HG02943 (cell line): ENCODE measurements around the gene METTL1.
"Not testable (repeated sequence)": the region's sequence is repeated elsewhere in the genome, so short reads cannot be mapped to it uniquely, and the experiment has no call there.

Source experiments
- ATAC-seq: cut with Tn5 transposase; IDR thresholded peaks from one replicate; pipeline ENCODE4 v1.9.1; 2021; ENCODE audit warnings: mild to moderate bottlenecking, low read depth, moderate library complexity; ENCODE audit not compliant: unreplicated experiment

Gene METTL1

GRCh38 chr12:57771873-57772428 lies at the start of gene METTL1:
Gene METTL1, minus strand, starts transcription at chr12:57772105. Its CDS starts 22 bp downstream, at chr12:57772083.
- peak; percentile 91 for ATAC-seq

GRCh38 chr12:57821015-57821414 lies 49.1 kb upstream of the METTL1 start:
- ATAC-seq = not testable (repeated sequence)

GRCh38 chr12:57820119-57820518 lies 48.2 kb upstream of the METTL1 start:
- not testable (repeated sequence) for ATAC-seq

- not testable (repeated sequence) for ATAC-seq
Measured at GRCh38 chr12:57817990-57818331, 46.1 kb upstream of the METTL1 start.

GRCh38 chr12:57817261-57817989 lies 45.5 kb upstream of the METTL1 start:
- no peak for ATAC-seq

- ATAC-seq = no peak
Measured at GRCh38 chr12:57816855-57817151, 44.9 kb upstream of the METTL1 start.

- ATAC-seq = no peak
Measured at GRCh38 chr12:57816001-57816854, 44.3 kb upstream of the METTL1 start.

- no peak for ATAC-seq
Measured at GRCh38 chr12:57815177-57816000, 43.5 kb upstream of the METTL1 start.

- ATAC-seq = no peak
Measured at GRCh38 chr12:57813971-57814772, 42.3 kb upstream of the METTL1 start.

GRCh38 chr12:57813111-57813970 lies 41.4 kb upstream of the METTL1 start:
- no peak for ATAC-seq

GRCh38 chr12:57811028-57811755 lies 39.3 kb upstream of the METTL1 start:
- no peak for ATAC-seq

GRCh38 chr12:57810450-57810849 lies 38.5 kb upstream of the METTL1 start:
- ATAC-seq = no peak

GRCh38 chr12:57809425-57809824 lies 37.5 kb upstream of the METTL1 start:
- ATAC-seq = no peak

GRCh38 chr12:57808351-57808750 lies 36.4 kb upstream of the METTL1 start:
- no peak for ATAC-seq

GRCh38 chr12:57807285-57807684 lies 35.4 kb upstream of the METTL1 start:
- no peak for ATAC-seq

GRCh38 chr12:57806677-57807076 lies 34.8 kb upstream of the METTL1 start:
- no peak for ATAC-seq

GRCh38 chr12:57803319-57803893 lies 31.5 kb upstream of the METTL1 start:
- ATAC-seq = no peak

GRCh38 chr12:57802607-57803006 lies 30.7 kb upstream of the METTL1 start:
- no peak for ATAC-seq
